KG1 (cell line): Measurements from ENCODE around the gene KRTAP4-9.
"Not testable (repeated sequence)": the region's sequence is repeated elsewhere in the genome, so short reads cannot be mapped to it uniquely, and the experiment has no call there.

Experiments
- DNase-seq: peaks from one replicate; lab custom pipeline; 2025; lab: John Stamatoyannopoulos, UW

The KRTAP4-9 gene

GRCh38 chr17:41131979-41132378 is 26.8 kb downstream of the KRTAP4-9 start:
- DNase-seq: no peak

- no peak for DNase-seq
These were observed 28.9 kb downstream of the KRTAP4-9 start for GRCh38 chr17:41133880-41134735.

- DNase-seq: not testable (repeated sequence)
These were observed 34.7 kb downstream of the KRTAP4-9 start for GRCh38 chr17:41139865-41140264.

GRCh38 chr17:41140360-41141131 is 35.4 kb downstream of the KRTAP4-9 start, which contains the start of gene KRTAP4-6:
TSS of gene KRTAP4-6 (minus strand) at chr17:41140544. CDS start at chr17:41140487, 57 bp downstream.
- DNase-seq: no peak

GRCh38 chr17:41141361-41141760 is 36.2 kb downstream of the KRTAP4-9 start:
- DNase-seq: no peak

- no peak for DNase-seq
These were observed 39.7 kb downstream of the KRTAP4-9 start for GRCh38 chr17:41144846-41145245.

- no peak for DNase-seq
These were observed 40.1 kb downstream of the KRTAP4-9 start for GRCh38 chr17:41145261-41145660.

GRCh38 chr17:41147531-41148204 is 42.5 kb downstream of the KRTAP4-9 start:
- DNase-seq: no peak

- DNase-seq: not testable (repeated sequence)
These were observed 43.9 kb downstream of the KRTAP4-9 start for GRCh38 chr17:41148971-41149651.

GRCh38 chr17:41149652-41149985 is 44.4 kb downstream of the KRTAP4-9 start, which contains the start of gene KRTAP4-5:
TSS of gene KRTAP4-5 (minus strand) at chr17:41149825. CDS start at chr17:41149767, 58 bp downstream.
- DNase-seq: no peak

- DNase-seq: no peak
These were observed 44.8 kb downstream of the KRTAP4-9 start for GRCh38 chr17:41150026-41150425.

GRCh38 chr17:41151525-41151924 is 46.3 kb downstream of the KRTAP4-9 start:
- DNase-seq: no peak

GRCh38 chr17:41153856-41154255 is 48.7 kb downstream of the KRTAP4-9 start:
- DNase-seq: no peak
